ENCODE data around the gene RNF212B.
"Not testable (repeated sequence)": the region's sequence is repeated elsewhere in the genome, so short reads cannot be mapped to it uniquely, and the experiment has no call there.

Gene RNF212B, protein sequence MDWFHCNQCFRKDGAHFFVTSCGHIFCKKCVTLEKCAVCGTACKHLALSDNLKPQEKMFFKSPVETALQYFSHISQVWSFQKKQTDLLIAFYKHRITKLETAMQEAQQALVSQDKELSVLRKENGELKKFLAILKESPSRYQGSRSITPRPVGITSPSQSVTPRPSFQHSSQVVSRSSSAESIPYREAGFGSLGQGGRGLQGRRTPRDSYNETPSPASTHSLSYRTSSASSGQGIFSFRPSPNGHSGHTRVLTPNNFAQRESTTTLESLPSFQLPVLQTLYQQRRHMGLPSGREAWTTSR

GRCh38 chr14:23237772-23238594 is at the start of gene RNF212B:
Gene RNF212B (plus strand): TSS chr14:23237936. CDS start chr14:23240346, 2,410 bp downstream.
- DNase-seq: peak; percentile 82

- DNase-seq: no peak
These were observed 44.3 kb upstream of the RNF212B start for GRCh38 chr14:23193432-23193831.

- DNase-seq: no peak
These were observed 42.1 kb upstream of the RNF212B start for GRCh38 chr14:23195552-23196101.

- DNase-seq: not testable (repeated sequence)
These were observed 41.2 kb upstream of the RNF212B start for GRCh38 chr14:23196487-23196886.

- DNase-seq: not testable (repeated sequence)
These were observed 38.6 kb upstream of the RNF212B start for GRCh38 chr14:23199141-23199540.

DNA sequence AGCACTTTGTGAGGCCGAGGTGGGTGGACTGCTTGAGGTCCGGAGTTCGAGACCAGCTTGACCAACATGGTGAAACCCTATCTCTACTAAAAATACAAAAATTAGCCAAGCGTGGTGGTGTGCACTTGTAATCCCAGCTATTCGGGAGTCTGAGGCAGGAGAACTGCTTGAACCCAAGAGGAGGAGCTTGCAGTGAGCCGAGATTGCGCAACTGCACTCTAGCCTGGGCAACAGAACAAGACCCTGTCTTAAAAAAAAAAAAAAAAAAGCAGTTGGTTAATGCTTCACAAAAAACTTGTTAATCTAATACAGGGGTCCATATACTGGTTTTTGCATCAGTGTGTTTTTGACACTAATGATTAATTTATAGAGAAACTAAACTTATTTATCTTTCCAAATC is 35.7 kb upstream of the RNF212B start:
- DNase-seq: no peak

DNA sequence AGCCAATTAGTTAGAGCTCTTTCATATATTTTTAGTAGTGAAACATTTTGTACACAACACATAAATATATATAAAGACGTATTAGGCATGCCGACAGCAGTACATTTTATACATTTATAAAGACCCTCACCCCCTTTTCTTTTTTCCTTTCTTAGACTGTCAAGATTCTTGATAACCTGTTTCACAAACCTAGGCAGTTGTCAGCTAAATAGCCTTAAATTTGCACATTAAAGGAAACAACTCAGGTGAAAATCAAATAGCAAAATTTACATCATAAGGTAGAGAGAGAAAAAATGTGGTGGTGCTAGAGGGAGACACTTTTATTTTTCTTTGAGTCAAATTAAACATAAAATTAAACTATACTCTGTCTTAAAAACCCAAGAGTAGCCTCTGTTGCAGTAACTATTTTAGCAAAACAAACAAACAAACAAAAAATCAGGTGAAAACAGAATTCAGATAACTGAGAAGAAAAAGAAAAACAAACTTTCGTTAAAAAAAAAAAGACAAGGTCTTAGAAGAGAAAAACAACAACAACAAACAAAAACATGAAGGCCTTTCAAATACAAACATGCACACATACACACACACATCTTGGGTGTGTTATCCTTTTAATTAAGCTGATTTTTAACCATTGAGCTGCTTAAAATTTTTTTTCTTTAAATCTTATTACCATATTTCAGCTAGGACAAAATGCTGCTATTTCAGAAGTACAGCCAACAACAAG is 31.2 kb upstream of the RNF212B start:
- no peak for DNase-seq

DNA sequence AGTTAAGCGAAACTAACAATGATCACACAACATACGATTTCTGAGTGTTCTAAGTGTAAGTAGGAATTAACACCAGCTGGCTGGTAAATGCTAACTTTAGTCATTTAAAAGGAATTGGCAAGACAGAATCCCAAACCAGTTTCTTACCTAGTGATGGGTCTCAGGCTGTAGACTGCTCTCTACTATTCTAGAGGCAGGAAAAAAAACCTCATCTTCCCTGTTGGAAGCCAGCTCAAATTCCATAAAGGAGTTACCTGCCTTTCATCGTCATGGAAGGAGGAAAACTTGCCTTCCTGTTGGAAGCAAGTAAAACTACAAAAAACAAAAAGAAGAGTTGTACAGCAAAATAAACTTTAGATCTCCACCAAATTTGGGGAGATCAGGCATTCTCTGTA is 30.6 kb upstream of the RNF212B start:
- DNase-seq: no peak

- DNase-seq: no peak
These were observed 29.4 kb upstream of the RNF212B start for GRCh38 chr14:23208324-23208723.

- DNase-seq: no peak
These were observed 27.9 kb upstream of the RNF212B start for GRCh38 chr14:23209651-23210423.

DNA sequence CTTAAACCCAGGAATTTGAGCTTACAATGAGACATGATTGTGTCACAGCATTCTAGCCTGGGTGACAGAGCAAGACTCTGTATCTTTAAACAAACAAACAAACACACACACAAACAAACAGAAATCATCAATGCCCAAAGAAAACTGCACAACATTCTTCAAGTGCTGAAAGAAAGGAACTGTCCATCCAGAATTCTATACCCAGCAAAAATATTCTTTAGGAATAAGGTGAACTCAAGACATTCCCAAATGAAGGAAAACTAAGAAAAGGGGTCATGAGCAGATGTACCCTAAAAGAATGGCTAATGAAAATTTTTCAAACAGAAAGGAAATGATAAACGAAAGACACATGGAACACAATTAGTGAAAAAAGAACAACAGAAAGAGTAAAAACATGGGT is 22.3 kb upstream of the RNF212B start:
- DNase-seq: no peak

DNA sequence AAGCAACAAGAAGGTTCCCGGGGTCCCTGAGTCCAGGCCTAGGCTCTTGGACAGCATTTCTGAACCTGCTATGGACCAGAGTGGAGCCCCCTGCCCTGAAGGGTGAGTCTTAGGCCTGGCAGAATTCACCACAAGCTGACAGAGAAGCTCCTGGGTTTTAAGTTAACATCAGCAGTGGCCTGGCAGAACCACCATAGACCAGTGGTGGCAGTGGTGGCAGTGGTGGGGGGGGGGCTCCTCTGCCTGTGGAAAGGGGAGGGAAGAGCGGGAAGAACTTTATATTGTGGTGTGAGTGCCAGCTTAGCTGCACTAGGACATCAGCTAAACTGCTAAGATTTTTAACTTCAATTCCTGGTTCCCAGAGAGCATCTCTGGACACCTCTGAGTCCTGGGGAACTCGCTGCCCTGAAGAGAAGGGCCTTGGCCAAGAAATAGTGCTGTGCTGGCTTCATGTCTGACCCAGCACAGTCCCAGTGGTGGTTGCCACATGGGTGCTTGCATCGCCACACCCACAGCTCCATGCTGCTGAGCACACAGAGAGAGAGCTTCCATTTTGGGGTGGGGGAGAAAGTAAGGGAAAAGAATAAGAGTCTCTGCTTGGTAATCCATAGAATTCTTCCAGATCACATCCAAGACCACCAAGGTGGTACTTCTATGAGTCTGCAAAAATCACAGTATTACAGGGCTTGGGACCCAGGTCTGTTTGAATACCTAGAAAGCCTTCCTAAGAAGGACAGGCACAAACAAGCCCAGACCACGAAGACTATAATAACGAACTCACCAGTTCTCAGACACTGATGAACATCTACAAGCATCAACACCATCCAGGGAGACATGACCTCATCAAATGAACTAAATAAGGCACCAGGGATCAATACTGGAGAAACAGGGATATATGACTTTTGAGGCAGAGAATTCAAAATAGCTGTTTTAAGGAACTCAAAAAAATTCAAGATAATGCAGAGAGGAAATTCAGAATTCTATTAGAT is 20.4 kb upstream of the RNF212B start:
- no peak for DNase-seq

- no peak for DNase-seq
These were observed 18.7 kb upstream of the RNF212B start for GRCh38 chr14:23219075-23219474.

DNA sequence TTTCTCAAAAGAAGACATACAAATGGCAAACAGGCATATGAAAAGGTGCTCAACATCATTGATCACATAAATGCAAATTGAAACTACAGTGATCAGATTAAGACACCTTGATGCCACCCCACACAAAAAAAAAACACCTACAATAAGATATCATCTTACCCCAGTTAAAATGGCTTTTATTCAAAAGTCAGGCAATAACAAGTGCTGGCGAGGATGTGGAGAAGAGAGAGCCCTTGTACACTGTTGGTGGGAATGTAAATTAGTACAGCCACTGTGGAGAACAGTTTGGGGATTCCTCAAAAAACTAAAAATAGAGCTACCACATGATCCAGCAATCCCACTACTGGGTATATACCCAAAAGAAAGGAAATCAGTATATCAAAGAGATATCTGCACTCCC is 12.8 kb upstream of the RNF212B start:
- DNase-seq: not testable (repeated sequence)

- no peak for DNase-seq
These were observed 10.2 kb upstream of the RNF212B start for GRCh38 chr14:23227566-23227965.

- no peak for DNase-seq
These were observed 8.9 kb upstream of the RNF212B start for GRCh38 chr14:23228812-23229211.

- not testable (repeated sequence) for DNase-seq
These were observed 5.4 kb upstream of the RNF212B start for GRCh38 chr14:23232241-23232808.

- no peak for DNase-seq
These were observed 2.9 kb downstream of the RNF212B start for GRCh38 chr14:23240661-23241060.

DNA sequence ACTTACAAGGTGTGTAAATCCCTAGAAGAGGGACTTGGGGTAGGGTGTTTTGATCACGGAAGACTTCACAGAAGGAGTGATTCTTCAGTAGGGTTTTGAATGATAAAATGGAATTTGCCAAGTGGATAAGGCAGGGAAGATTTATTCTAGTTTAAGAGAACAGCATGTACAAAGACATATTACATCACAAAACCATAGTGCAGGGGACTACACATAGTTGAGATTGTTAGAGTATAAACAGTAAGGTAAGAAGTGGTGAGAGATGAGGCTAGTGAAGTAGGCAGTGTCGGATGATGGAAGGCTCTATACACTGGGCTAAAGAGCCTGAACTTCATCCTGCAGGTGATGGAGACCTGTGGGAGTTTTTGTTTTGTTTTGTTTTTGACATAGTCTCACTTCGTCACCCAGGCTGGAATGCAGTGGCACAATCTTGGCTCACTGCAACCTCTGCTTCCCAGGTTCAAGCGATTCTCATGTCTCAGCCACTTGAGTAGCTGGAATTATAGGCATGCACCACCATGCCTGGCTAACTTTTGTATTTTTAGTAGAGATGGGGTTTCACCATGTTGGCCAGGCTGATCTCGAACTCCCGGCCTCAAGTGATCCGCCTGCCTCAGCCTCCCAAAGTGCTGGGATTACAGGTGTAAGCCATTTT is 3.5 kb downstream of the RNF212B start:
- not testable (repeated sequence) for DNase-seq

DNA sequence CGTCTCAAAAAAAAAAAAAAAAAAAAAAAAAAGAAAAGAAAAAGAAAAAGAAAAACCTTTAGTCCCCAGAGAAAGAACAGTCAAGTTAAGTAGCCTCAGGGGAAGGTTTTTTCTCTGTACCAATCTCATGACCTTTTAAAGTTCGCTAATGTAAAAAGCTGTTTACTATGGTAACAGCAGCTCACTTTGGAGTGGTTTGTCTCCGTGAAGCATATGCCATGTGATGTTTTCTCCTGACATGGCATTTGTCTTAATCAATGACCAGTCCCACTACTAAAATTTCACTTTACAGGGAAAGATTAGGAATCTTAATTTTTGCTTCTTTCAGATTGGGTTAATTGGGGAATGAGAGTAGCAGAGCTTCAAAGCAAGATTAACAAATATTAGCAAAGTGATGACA is 4.3 kb downstream of the RNF212B start:
- no peak for DNase-seq

All from activated naive CD4-positive, alpha-beta T cell treated with Interleukin-2 at 50 U/mL for 16 hours (primary cell).